C4-2B (cell line): ENCODE data around the gene CDC37L1.
"Not testable (repeated sequence)": the region's sequence is repeated elsewhere in the genome, so short reads cannot be mapped to it uniquely, and the experiment has no call there.

ENCODE experiments used
- H3K27ac ChIP-seq: fragments of 450-650 bp; 2 replicates; pipeline ENCODE4 v1.5.1; 2017
- CTCF ChIP-seq: fragments of 450-650 bp; conservative IDR thresholded peaks from 2 replicates; pipeline ENCODE4 v1.5.1; 2017; ENCODE audit warnings: mild to moderate bottlenecking
- ZFX ChIP-seq: fragments of 450-650 bp; IDR thresholded peaks from 2 replicates; pipeline ENCODE4 v1.6.1; 2017

The CDC37L1 gene

GRCh38 chr9:4654538-4654937 is 24.8 kb upstream of the CDC37L1 start:
- no peak for TF ChIP-seq ZFX
- no peak for TF ChIP-seq CTCF
- H3K27ac ChIP-seq: no peak overlapping the region

GRCh38 chr9:4656196-4656595 is 23.2 kb upstream of the CDC37L1 start:
- not testable (repeated sequence) for H3K27ac ChIP-seq

GRCh38 chr9:4656621-4657020 is 22.7 kb upstream of the CDC37L1 start:
- no peak for TF ChIP-seq ZFX
- no peak for TF ChIP-seq CTCF
- no peak overlapping the region for H3K27ac ChIP-seq

- no peak overlapping the region for H3K27ac ChIP-seq
- TF ChIP-seq ZFX (no peak), CTCF (no peak)
Observed at GRCh38 chr9:4657426-4658159, 21.8 kb upstream of the CDC37L1 start.

DNA sequence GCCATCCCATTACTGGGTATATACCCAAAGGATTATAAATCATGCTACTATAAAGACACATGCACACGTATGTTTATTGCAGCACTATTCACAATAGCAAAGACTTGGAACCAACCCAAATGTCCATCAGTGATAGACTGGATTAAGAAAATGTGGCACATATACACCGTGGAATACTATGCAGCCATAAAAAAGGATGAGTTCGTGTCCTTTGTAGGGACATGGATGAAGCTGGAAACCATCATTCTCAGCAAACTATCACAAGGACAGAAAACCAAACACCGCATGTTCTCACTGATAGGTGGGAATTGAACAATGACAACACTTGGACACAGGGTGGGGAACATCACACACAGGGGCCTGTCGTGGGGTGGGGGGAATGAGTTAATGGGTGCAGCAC is 18.7 kb upstream of the CDC37L1 start:
- not testable (repeated sequence) for H3K27ac ChIP-seq

DNA sequence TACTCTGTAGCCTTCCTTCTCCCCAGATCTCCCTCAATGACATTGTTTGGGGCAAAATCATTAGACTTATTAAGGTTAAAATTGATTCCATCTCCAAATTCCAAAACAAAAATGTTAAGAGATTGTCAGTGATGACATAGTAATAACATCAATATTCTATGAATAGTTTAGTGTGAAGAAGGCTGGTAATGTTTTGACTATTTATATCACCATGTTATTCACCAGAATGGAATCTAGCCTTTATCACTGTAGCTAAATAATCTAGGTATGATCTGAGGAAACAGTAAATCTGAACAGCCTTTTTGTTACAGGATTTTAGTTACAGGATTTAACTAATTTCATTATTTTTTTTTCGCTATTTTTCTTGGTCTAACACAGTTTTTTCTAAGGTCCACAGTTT is 18.2 kb upstream of the CDC37L1 start:
- TF ChIP-seq CTCF (no peak), ZFX (no peak)
- H3K27ac ChIP-seq: no peak overlapping the region

GRCh38 chr9:4661611-4662010 is 17.8 kb upstream of the CDC37L1 start:
- H3K27ac ChIP-seq: peak overlapping the region; percentile 96
- TF ChIP-seq CTCF (no peak), ZFX (no peak)

GRCh38 chr9:4662108-4662988 is 17.0 kb upstream of the CDC37L1 start, which contains the start of gene PLPP6:
Gene PLPP6, plus strand, starts transcription at chr9:4662294. Its CDS starts 82 bp downstream, at chr9:4662376.
- peak; percentile 65 for TF ChIP-seq ZFX
- peak; percentile 74 for TF ChIP-seq CTCF

More at GRCh38 chr9:4662108-4662988, 17.0 kb upstream of the CDC37L1 start, which contains the start of gene PLPP6:
- peak within 1 kb of the TSS; percentile 96 for H3K27ac ChIP-seq
